Measurements from ENCODE around the gene MT1E.

MT1E gene

DNA sequence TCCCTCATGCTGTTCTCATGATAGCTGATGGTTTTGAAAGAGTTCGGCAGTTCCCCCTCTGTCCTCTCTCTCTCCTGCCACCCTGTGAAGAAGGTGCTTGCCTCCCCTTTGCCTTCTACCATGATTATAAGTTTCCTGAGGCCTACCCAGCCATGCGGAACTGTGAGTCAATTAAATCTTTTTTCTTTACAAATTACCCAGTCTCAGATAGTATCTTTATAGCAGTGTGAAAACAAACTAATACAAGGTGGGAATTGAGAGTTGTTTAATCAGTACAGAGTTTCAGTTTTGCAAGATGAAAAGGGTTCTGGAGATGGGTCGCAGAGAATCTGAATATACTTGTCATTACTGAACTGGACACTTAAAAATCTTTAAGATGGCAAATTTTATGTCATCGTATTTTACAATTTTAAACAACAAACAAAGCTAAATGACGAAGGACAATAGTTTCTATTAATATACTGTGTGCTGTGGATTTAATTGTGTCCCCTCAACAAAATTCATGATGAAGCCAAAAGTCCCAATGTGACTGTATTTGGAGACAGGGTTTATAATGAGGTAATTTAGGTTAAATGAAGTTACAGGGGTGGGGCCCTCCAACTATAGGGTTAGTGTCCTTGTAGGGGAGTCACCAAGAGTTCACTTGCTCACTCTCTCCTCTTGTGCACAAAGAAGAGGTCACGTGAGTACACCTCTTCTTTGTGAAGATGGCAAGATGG lies 31.8 kb upstream of the MT1E start:
- Mint-ChIP-seq H3K27me3 (ENCODE audit: low read depth, poor library complexity) (peaks cover 98% of the 10 kb centered on the region), H3K4me3 (no peak overlapping the region), H3K4me1 (peaks cover 3% of the 10 kb centered on the region), H3K27ac (no peak overlapping the region), H3K36me3 (ENCODE audit: low read depth) (no peaks in the 10 kb centered on the region), H3K9me3 (peaks cover 17% of the 10 kb centered on the region)
- TF ChIP-seq, protein P1, sequence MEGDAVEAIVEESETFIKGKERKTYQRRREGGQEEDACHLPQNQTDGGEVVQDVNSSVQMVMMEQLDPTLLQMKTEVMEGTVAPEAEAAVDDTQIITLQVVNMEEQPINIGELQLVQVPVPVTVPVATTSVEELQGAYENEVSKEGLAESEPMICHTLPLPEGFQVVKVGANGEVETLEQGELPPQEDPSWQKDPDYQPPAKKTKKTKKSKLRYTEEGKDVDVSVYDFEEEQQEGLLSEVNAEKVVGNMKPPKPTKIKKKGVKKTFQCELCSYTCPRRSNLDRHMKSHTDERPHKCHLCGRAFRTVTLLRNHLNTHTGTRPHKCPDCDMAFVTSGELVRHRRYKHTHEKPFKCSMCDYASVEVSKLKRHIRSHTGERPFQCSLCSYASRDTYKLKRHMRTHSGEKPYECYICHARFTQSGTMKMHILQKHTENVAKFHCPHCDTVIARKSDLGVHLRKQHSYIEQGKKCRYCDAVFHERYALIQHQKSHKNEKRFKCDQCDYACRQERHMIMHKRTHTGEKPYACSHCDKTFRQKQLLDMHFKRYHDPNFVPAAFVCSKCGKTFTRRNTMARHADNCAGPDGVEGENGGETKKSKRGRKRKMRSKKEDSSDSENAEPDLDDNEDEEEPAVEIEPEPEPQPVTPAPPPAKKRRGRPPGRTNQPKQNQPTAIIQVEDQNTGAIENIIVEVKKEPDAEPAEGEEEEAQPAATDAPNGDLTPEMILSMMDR (IDR thresholded peaks at IDR 0.05) = no peak
- DNase-seq = no peak

DNA sequence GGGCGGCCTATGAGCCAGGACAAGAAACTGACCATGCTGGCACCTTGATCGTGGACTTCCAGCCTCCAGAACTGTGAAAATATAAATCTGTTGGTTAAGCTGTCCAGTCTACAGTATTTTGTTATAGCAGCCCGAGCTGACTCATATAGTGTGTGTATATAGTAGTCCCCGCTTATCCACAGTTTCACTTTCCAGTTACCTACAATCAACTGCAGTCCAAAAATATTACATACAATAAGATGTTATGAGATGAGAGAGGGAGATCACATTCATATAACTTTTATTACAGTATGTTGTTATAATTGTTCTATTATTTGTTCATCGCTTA lies 31.3 kb upstream of the MT1E start:
- no peaks in the 10 kb centered on the region for H3K36me3 Mint-ChIP-seq (ENCODE audit: low read depth)
- H3K4me3 Mint-ChIP-seq = no peak overlapping the region
- peaks cover 17% of the 10 kb centered on the region for H3K9me3 Mint-ChIP-seq
- H3K27me3 Mint-ChIP-seq (ENCODE audit: low read depth, poor library complexity) = peaks cover 96% of the 10 kb centered on the region
- TF ChIP-seq, protein P1 (IDR thresholded peaks at IDR 0.05) = no peak
- DNase-seq = no peak
- H3K4me1 Mint-ChIP-seq = no peaks in the 10 kb centered on the region
- H3K27ac Mint-ChIP-seq = no peak overlapping the region

GRCh38 chr16:56600398-56600999 lies 25.1 kb upstream of the MT1E start:
- Mint-ChIP-seq H3K9me3 (peaks cover 5% of the 10 kb centered on the region), H3K4me1 (peaks cover 5% of the 10 kb centered on the region), H3K27ac (no peak overlapping the region), H3K27me3 (ENCODE audit: low read depth, poor library complexity) (peaks cover 81% of the 10 kb centered on the region), H3K36me3 (ENCODE audit: low read depth) (no peaks in the 10 kb centered on the region), H3K4me3 (no peak overlapping the region)
- peak; percentile 21 for DNase-seq
- TF ChIP-seq, protein P1 (IDR thresholded peaks at IDR 0.05) = peak; percentile 49

GRCh38 chr16:56601325-56601724 lies 24.3 kb upstream of the MT1E start:
- H3K4me1 Mint-ChIP-seq = peaks cover 12% of the 10 kb centered on the region
- peaks cover 78% of the 10 kb centered on the region for H3K27me3 Mint-ChIP-seq (ENCODE audit: low read depth, poor library complexity)
- no peaks in the 10 kb centered on the region for H3K36me3 Mint-ChIP-seq (ENCODE audit: low read depth)
- TF ChIP-seq, protein P1 (IDR thresholded peaks at IDR 0.05) = no peak
- H3K27ac Mint-ChIP-seq = no peak overlapping the region
- H3K9me3 Mint-ChIP-seq = peaks cover 5% of the 10 kb centered on the region
- H3K4me3 Mint-ChIP-seq = no peak overlapping the region
- DNase-seq = no peak

GRCh38 chr16:56603589-56603988 lies 22.0 kb upstream of the MT1E start:
- DNase-seq = no peak
- H3K4me1 Mint-ChIP-seq = peaks cover 32% of the 10 kb centered on the region
- no peaks in the 10 kb centered on the region for H3K36me3 Mint-ChIP-seq (ENCODE audit: low read depth)
- peaks cover 60% of the 10 kb centered on the region for H3K27me3 Mint-ChIP-seq (ENCODE audit: low read depth, poor library complexity)
- no peak overlapping the region for H3K27ac Mint-ChIP-seq
- TF ChIP-seq, protein P1 (IDR thresholded peaks at IDR 0.05) = peak; percentile 32
- no peak overlapping the region for H3K4me3 Mint-ChIP-seq
- H3K9me3 Mint-ChIP-seq = no peaks in the 10 kb centered on the region

DNA sequence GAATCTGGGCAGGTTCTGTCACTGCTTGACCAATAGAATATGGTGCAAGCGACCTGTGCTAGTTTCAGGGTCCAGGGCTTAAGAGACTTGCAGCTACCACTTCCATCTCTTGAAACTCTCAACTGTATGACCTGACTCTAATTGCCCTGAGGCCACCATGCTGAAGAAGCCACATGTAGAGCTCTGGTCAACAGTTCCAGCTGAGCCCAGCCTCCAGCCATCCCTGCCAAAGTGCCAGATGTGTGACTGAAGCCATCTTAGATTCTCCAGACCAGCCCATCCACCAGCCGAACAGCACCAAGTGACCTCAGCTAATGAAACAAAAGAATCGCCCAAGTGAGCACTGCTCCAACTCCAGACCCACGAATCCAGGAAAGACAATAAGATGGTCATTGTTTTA lies 20.6 kb upstream of the MT1E start:
- TF ChIP-seq, protein P1 (IDR thresholded peaks at IDR 0.05) = no peak
- no peaks in the 10 kb centered on the region for H3K9me3 Mint-ChIP-seq
- DNase-seq = no peak
- peaks cover 69% of the 10 kb centered on the region for H3K27me3 Mint-ChIP-seq (ENCODE audit: low read depth, poor library complexity)
- no peak overlapping the region for H3K27ac Mint-ChIP-seq
- H3K4me3 Mint-ChIP-seq = no peak overlapping the region
- H3K4me1 Mint-ChIP-seq = peaks cover 46% of the 10 kb centered on the region
- H3K36me3 Mint-ChIP-seq (ENCODE audit: low read depth) = no peaks in the 10 kb centered on the region

All from nephron progenitor cell (in vitro differentiated cells).